PFSK-1 (cell line): Measurements from ENCODE around the gene RASA4B.
A peak's percentile ranks its signal among the peaks of the same experiment; 100 is the strongest.

Experiments used
- FOXP2 ChIP-seq: optimal IDR thresholded peaks from 2 replicates; pipeline ENCODE3; 2011; ENCODE audit warnings: borderline replicate concordance, control low read depth, inconsistent platforms; ENCODE audit not compliant: insufficient read depth; ENCODE audit errors: extremely low read length, extremely low read depth
- POLR2AphosphoS5 ChIP-seq: IDR thresholded peaks from 2 replicates; pipeline ENCODE4 v1.6.1; 2012; ENCODE audit warnings: low read depth, mild to moderate bottlenecking, control low read depth, low read length, moderate library complexity
- SIN3A ChIP-seq: IDR thresholded peaks from 2 replicates; pipeline ENCODE4 v1.6.1; 2012; ENCODE audit warnings: mild to moderate bottlenecking, low read length, moderate library complexity, borderline replicate concordance; ENCODE audit not compliant: insufficient read depth
- TAF1 ChIP-seq: IDR thresholded peaks from 2 replicates; pipeline ENCODE4 v1.6.1; 2012; ENCODE audit warnings: low read length, control low read depth, borderline replicate concordance; ENCODE audit not compliant: insufficient read depth
- TF ChIP-seq, protein P1 (sequence below), 2 experiments: IDR thresholded peaks; 2 replicates each; pipeline versions ENCODE4 v1.6.1 to v1.8.0; 2011 to 2012; ENCODE audit warnings: low read depth in 2 of 2, low read length in 2 of 2, control low read depth in 1 of 2, inconsistent platforms in 1 of 2, mild to moderate bottlenecking in 1 of 2, moderate library complexity in 1 of 2; ENCODE audit not compliant: insufficient read depth in 1 of 2

Gene RASA4B

DNA sequence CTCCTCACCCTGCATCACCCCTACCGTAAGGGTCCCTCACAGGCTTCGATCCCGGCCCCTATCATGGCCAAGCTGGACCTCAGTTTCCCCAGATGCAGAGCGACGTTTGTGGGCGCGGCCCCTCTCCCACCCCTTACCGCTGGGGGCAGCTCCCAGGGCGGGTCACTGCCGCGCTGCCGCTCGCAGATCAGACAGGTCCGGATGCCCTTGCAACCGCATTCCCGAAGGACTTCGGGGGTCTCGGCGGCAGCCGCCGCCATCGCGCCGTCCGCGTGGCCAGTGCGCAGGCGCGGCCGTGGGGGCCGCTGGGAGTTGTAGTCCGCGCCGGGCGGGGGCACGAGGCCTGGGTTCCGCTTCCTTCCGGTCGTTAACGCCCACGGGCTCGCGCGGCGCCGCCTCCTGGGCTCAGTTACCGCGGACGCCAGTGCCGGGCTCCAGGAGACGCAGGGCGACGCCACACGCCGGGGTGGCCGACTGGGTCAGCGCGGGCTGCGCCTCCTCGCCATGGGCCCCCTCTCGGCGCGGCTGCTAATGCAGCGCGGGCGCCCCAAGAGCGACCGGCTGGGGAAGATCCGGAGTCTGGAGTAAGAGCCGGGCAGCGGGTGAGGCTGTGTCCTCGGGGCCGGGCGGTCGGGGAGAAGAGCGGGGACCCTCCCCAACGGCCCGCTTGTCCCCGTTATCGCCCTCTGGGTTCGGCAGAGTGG, 52.8 kb downstream of the RASA4B start, which contains the start of the genes ALKBH4 and LRWD1:
ALKBH4 (minus strand) TSS at position 287 of the 704 bp plus-strand sequence; CDS start at position 260, 27 bp downstream.
LRWD1 (plus strand) TSS at position 408 of the 704 bp plus-strand sequence; CDS start at position 505, 97 bp downstream.
- peak; percentile 76 for TF ChIP-seq POLR2AphosphoS5
- peak; percentile 84; the same call in 1 of the 2 replicates for TF ChIP-seq SIN3A
- TF ChIP-seq, protein P1, sequence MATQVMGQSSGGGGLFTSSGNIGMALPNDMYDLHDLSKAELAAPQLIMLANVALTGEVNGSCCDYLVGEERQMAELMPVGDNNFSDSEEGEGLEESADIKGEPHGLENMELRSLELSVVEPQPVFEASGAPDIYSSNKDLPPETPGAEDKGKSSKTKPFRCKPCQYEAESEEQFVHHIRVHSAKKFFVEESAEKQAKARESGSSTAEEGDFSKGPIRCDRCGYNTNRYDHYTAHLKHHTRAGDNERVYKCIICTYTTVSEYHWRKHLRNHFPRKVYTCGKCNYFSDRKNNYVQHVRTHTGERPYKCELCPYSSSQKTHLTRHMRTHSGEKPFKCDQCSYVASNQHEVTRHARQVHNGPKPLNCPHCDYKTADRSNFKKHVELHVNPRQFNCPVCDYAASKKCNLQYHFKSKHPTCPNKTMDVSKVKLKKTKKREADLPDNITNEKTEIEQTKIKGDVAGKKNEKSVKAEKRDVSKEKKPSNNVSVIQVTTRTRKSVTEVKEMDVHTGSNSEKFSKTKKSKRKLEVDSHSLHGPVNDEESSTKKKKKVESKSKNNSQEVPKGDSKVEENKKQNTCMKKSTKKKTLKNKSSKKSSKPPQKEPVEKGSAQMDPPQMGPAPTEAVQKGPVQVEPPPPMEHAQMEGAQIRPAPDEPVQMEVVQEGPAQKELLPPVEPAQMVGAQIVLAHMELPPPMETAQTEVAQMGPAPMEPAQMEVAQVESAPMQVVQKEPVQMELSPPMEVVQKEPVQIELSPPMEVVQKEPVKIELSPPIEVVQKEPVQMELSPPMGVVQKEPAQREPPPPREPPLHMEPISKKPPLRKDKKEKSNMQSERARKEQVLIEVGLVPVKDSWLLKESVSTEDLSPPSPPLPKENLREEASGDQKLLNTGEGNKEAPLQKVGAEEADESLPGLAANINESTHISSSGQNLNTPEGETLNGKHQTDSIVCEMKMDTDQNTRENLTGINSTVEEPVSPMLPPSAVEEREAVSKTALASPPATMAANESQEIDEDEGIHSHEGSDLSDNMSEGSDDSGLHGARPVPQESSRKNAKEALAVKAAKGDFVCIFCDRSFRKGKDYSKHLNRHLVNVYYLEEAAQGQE (IDR thresholded peaks at IDR 0.05; ENCODE audit: insufficient read depth in 1 of 2, low read depth in 2 of 2, low read length in 2 of 2): no peak
- no peak for TF ChIP-seq FOXP2
- peak; percentile 53 for TF ChIP-seq TAF1

DNA sequence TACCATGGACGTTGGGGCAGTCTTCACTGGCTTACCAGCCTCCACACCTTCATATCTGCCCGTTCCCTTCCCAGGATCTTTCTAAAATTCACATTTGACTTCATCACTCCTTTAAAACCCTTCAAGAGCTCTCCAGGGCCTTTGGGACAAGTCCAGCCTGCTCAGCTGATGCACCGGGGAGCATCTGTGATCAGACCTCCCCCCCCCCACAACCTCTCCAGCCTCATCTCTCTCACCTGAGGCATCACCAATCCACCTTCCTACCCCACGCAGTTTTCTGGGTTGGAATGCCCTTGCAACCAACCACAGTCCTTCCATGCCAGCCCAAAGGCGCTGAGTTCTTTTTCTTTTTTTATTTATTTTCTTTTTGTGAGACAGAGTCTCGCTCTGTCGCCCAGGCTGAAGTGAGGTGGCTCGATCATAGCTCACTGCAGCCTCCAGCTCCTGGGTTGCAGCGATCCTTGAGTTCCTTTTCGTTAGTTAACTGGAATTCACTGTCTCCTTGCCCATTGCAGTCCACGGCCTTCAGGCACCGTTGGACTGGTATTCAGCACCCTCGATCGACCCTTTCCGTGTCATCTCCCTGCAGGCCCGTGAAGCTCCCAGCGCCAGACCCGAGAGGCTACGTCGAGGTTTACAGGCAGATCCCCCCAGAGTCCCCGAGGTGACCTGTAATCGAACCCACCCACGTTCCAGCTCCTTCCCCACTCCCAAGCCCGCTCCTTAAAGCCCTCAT, 53.6 kb downstream of the RASA4B start:
- TF ChIP-seq SIN3A (no peak), POLR2AphosphoS5 (no peak), FOXP2 (no peak), TAF1 (no peak)
- TF ChIP-seq, protein P1 (IDR thresholded peaks at IDR 0.05; ENCODE audit: insufficient read depth in 1 of 2, low read depth in 2 of 2, low read length in 2 of 2): no peak

DNA sequence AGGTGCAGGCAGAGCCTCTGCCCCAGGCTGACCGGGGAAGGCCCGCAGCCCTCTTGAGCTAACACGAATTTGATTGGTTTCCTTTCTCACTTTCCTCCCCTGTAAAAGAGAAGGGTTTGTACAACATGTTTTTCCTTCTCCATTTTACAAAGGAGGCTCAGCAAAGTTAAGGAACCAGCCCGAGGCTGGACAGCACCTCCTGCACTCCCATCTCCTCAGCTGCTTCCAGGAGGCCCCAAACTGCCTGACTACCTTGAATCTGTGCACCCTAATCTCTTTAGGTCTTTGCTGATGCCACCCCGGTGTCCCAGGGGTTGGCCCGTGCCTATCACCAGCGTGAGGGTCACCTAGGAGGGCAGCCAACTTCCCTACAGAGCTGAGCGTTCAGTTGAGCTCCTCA, 57.1 kb downstream of the RASA4B start:
- TF ChIP-seq FOXP2 (no peak), SIN3A (no peak)

DNA sequence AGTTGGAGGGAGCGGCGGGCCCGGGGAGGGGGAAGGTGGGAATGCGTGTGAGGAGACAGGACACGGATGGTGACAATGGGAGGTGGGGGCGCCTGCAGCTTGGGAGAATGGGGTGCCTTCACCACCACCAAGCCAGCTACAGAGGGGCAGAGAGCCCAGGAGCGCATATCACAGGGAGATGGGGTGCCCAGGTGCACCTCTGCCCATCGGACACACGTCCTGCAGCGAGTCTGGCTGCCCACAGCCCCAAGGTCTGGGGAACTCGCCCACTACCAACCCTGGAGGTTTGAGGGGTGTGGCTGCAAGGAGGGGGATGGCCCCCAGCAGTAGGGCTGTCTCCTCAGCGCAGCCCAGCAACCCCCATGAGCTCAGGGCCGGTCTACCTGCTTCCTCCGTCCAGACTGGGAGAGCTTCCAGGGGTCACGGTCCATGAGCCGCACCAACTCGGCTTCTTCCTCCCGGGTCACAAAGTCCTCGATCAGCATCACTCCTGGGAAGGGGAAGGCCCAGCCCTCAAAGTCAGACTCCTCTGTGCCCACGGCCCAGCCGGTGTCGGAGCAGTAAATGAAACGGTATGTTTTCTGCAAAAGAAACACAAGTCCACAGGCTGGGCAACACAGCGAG, 58.2 kb downstream of the RASA4B start:
- TF ChIP-seq FOXP2: no peak
- no peak for TF ChIP-seq POLR2AphosphoS5
- no peak for TF ChIP-seq TAF1
- TF ChIP-seq, protein P1 (IDR thresholded peaks at IDR 0.05; ENCODE audit: insufficient read depth in 1 of 2, low read depth in 2 of 2, low read length in 2 of 2): no peak
- no peak for TF ChIP-seq SIN3A

DNA sequence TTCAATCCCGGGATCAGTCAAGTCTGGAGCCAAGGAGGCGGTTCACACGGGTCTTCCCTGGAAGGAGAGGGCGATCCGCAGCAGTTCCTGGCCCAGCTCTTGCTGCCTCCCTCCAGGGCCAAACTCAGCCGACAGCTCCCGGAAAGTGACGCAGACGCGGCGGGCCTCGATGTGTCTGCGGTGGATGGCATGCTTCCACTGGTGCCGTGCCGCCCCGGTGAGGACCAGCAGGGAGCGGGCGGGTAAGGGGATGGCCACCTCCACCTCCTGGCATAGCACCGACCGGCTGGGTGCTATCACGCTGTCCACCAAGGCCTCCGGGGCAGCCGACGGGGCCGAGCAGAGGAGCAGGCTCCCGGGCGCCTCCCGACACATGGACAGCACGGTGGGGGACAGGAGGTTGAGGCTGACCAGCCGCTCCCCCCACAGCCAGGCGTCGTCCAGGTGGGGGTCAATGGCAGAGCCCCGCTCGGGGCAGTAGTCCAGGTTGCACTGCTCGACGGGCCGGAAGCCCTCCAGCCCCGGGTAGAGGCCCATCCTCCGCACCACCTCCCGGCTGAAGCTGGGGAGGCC, 60.1 kb downstream of the RASA4B start:
- TF ChIP-seq, protein P1 (IDR thresholded peaks at IDR 0.05; ENCODE audit: insufficient read depth in 1 of 2, low read depth in 2 of 2, low read length in 2 of 2): no peak
- no peak for TF ChIP-seq FOXP2
- TF ChIP-seq TAF1: no peak
- TF ChIP-seq POLR2AphosphoS5: no peak
- TF ChIP-seq SIN3A: no peak
